ENCODE results near the gene RABGEF1.
"Not testable (repeated sequence)": the region's sequence is repeated elsewhere in the genome, so short reads cannot be mapped to it uniquely, and the experiment has no call there.

The RABGEF1 gene

DNA sequence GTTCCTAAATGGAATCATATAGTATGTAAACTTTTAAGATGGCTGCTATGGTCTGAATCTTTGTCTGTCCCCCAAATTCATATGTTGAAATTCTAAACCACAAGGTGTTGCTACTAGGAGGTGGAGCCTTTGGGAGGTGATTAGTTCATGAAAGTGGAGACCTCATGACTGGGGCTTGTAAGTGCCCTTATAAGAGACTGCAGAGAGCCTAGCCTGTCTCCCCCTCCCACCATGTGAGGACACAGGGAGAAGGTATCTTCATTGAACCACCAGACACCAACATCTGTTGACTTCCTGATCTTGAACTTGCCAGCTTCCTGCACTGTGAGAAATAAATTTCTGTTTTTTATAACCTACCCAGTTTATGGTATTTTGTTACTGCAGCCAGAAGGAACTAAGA, 27.0 kb downstream of the RABGEF1 start:
- not testable (repeated sequence) for DNase-seq

GRCh38 chr7:66768865-66769832, 28.6 kb downstream of the RABGEF1 start:
- no peak for DNase-seq

GRCh38 chr7:66769833-66770512, 29.4 kb downstream of the RABGEF1 start:
- no peak for DNase-seq

GRCh38 chr7:66771795-66772194, 31.3 kb downstream of the RABGEF1 start:
- no peak for DNase-seq

DNA sequence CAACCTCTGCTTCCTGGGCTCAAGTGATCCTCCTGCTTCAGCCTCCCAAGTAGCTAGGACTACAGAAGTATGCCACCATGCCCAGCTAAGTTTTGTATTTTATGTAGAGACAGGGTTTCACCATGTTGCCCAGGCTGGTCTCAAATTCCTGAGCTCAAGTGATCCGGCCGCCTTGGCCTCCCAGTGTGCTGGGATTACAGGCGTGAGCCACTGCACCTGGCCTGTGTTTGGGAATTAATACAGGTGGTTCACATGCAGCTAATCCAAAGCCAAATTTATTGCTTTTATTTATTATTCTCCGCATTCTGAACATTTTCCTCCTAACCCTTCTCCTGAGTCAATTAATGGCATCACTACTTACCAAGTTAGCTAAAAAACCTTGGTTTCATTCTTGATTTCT, 33.2 kb downstream of the RABGEF1 start:
- DNase-seq, result not testable (repeated sequence)

DNA sequence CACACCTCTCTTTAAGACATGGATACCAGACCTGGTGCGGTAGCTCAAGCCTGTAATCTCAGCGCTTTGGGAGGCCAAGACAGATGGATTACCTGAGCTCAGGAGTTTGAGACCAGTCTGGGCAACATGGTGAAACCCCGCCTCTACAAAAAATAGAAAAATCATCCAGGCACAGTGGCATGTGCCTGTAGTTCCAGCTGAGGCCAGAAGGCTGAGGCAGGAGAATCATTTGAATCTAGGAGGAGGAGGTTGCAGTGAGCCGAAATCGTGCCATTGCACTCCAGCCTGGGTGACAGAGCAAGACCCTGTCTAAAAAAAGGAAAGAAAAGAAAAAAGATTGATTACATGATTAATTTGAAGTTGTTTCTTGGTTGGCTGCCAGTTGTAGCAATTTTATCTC, 35.9 kb downstream of the RABGEF1 start:
- DNase-seq, result not testable (repeated sequence)

DNA sequence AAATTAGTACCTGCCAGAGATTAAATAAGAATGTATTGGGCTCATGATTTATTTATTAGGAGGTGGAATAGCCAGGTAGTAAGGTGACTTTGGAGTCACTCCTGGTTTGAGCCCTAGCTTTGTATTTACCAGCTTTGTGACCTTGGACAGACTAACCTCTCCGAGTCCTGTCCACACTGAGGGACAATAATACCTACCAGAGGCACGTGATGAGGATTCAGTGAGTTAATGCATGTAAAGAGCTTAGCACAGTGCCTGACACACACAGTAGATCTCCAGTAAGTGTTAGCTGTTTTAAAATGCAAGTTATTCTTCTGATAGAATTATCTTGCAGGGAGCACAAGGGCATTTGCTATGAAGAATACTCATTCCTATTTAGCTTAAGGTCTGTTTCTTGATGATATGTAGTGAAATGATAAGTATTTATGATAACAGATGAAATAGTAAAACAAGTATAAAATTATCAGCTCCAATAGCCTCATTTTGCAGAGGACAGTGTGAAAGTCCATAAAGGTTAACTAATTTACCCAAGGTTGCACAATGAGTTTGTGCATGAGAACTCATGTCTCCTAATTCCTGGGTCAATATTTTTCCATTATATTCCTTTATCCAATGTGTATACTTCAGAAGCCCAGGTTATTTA, 36.4 kb downstream of the RABGEF1 start:
- no peak for DNase-seq

DNA sequence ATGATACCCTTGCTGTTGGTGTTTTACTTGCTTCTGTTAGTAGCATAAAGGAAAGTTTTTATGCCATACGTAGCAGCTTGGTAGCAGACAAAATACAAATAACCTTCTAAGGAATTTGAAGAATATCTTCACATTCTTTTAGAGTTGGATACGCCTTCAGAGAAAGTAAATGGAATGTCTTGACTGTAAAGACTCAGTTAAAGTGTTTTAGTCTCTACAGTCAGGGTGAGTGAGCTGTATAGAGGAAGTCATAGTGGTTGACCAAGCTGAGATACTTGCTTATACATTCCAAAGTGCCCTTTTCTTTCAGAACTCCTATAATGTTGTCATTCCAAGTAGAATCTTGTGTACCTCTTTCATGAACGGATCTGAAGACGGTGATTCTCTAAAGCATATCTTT, 37.7 kb downstream of the RABGEF1 start:
- DNase-seq, result no peak

DNA sequence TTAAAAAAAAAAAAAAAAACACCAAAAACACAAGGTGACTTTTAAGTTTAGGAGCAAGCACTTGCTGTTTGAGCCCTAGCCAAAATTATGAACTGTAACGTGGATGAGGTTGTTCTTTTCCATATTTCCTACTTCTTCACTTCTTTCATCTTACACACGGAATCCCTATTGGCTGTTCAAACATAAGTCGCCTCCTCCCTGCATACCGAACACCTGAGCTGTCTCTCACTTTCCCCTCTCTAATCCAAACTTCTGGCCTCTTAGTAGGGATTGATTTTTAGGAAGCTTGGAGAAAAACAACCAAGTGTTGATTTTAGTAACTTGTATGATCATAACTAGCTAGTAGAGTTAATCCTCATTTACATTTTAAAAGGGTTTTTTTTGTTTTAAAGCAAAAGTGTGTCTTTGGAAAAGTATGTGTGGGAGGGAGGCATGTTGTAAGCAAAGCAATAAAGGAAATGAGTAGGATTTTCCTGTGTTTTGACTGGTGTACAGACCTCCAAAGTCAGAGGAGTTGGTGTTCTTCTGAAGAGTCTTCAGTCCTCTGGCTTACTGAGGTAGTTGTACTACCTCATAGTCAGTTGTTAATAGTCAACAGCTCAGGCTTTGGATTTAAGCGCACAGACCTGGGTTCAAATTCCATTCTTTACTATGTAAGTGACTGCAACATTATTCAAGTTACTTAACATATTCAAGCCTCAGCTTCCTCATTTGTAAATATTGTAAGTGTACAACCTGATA, 39.3 kb downstream of the RABGEF1 start:
- DNase-seq, result no peak

- no peak for DNase-seq
Observed at GRCh38 chr7:66781408-66782090, 41.0 kb downstream of the RABGEF1 start.

DNA sequence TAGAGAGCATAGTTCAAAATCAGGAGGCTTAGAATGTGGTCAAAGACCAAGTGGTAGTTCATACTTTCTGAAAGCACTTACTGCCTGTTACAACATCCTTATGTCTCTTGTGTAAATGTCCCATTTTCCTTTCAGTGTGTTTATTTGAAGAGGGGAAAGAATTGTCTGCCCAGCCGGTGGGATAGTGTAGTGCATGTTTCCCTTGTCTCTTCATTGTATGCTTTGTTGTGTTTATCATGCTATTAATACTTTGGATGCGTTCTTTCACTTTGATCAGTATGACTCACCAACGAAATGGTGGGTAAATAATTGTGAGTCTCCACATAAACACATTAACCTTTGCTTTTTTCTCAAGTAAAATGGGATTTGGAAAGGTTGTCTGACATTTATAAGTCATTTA, 42.3 kb downstream of the RABGEF1 start:
- DNase-seq, result not testable (repeated sequence)

DNA sequence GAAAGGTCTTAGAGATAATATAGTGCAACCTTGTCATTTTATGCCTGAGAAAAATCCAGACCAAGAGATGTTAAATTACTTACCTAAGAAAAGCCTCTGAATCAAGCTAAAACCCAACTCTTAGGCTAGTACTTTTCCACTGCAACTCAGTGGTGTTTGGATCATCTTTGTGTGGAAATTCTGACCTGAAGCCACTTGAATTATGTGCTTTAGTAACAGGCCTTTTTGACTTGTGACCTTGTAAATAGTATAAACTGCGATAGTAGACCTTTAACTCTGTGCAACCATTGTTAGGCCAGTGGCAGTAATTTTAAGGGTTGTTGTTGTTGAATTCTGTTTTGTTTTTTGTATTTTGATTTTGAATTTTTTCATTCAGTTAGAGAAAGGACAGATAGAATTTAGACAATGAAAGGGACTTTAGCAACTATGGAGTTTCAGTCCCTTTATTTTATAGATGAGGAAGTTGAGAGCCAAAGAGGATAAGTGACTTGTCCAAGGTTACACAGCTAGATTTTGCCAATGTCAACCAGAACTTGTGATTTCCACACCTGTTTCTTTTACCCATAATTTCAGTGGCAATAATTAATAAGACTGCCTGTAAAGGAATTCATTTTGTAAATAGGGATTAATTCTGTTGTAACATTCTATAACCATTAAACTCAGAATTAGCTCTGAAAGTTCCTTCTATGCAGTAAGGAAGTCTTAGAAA, 43.5 kb downstream of the RABGEF1 start:
- DNase-seq, result not testable (repeated sequence)

DNA sequence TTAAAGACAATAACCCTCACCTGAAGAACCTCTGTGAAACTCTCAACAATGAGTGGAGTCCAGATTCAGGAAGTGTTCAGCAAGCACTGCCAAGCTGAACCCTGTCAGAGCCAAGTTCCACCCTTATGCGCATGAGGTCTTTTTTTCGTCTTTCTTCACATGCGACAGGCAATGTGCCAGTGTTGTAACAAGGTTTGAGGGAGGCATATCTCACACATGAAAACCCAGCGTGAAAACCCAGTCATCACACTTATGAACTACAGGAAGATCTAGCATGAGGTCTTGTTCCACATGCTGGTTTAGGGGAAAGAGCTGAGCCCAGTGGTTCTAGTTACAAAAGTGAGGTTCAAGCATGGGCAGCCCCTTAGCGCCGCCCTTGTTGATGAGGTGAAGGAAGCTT, 49.7 kb downstream of the RABGEF1 start:
- DNase-seq, result no peak

DNA sequence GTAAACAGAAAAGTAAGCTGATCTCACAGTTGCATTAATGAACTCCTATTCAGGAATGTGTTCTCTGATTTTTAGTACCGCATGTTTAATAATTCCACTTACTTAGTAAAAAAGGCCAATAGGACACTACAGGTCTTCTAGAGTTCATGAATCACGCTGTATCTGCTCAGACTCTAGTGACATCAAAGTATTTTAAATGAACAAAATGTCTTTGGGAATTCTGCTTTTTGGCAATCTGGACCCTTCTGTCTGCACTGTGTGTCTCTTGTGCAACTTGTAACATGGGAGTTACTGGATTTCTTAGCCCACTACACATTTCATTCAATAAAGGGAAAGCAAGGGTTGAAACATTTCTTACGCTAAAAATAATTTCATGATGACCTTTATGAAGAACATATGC, 50.2 kb downstream of the RABGEF1 start:
- DNase-seq, result no peak

GRCh38 chr7:66800591-66800990, 60.1 kb downstream of the RABGEF1 start:
- no peak for DNase-seq

DNA sequence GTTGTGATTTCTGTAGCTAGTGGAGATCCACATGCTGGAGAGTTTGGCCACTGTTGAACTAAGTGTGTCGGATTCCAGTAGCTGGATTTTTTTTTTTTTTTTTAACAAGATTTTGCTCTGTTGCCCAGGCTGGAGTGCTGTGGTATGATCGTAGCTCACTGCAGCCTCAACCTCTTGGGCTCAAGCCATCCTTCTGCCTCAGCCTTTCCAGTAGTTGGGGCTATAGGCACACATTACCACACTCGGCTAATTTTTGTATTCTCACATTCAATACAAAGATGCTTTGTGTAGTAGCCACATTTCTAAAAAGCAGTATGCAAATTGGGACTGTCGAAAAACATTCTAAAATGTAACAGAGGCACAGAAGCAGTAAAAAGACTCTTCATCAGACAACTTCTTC, 63.5 kb downstream of the RABGEF1 start:
- no peak for DNase-seq

GRCh38 chr7:66807736-66808135, 67.2 kb downstream of the RABGEF1 start:
- no peak for DNase-seq

DNA sequence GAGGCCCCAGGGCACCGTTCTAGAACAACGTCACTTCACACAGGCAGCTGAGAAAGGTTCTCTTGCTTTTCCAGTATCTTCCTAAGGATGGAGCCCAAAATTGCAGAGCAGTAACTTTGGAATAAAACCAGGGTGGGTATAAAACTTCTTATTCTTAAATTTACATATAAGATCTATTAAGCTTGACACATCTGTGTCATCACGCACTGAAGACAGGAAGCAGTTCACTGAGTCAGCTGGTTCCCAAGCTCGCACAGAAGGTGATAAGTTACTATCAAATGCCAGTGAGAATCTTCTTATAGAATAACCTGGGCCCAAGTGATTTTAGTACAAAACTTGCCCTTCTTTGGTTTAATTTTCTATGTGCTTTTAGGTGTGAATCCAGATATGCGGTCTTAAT, 70.2 kb downstream of the RABGEF1 start:
- no peak for DNase-seq

GRCh38 chr7:66815186-66815875, 74.8 kb downstream of the RABGEF1 start:
- DNase-seq, result not testable (repeated sequence)

DNA sequence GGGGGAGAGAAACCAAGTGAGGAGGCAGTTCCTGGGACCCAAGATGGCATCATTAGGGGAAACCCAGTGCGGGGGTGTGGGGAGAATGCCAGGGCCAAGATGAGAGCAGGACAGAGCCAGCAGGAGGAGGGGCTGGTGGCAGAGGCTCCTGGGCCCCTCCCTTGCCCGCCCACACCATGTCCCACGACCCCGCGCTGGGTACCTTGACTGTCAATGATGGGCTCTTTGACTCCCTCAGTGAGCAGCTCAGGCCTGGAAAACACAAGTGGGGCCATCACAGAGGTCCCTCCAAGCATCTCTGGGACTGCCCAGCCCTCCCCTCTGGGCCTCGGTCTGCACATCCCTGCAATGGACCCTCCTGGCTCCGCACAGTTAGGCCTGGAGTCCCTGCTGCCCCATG, 75.4 kb downstream of the RABGEF1 start:
- no peak for DNase-seq

GRCh38 chr7:66816658-66817057, 76.1 kb downstream of the RABGEF1 start:
- not testable (repeated sequence) for DNase-seq
